Mesenchymal stem cell (in vitro differentiated cells and primary cell): ENCODE data around the gene JPH4.
"Not testable (repeated sequence)": the region's sequence is repeated elsewhere in the genome, so short reads cannot be mapped to it uniquely, and the experiment has no call there.

Experiments used
- DNase-seq: peaks from one replicate; pipeline ENCODE4 v3.0.0-alpha.2; 2013
- H2AFZ ChIP-seq: one replicate; pipeline ENCODE4 v1.6.1; 2013; ENCODE audit warnings: low read depth, mild to moderate bottlenecking, control low read depth, inconsistent platforms, low read length, moderate library complexity
- H2AK5ac ChIP-seq: 2 replicates; pipeline ENCODE4 v1.6.1; 2013; ENCODE audit warnings: low read length, moderate library complexity, mild to moderate bottlenecking, inconsistent platforms; ENCODE audit not compliant: severe bottlenecking
- H2BK120ac ChIP-seq: one replicate; pipeline ENCODE4 v1.6.1; 2013; ENCODE audit warnings: low read depth, mild to moderate bottlenecking, inconsistent platforms, low read length, moderate library complexity
- H2BK12ac ChIP-seq, 2 experiments: one replicate each; pipeline ENCODE4 v1.6.1; 2013; ENCODE audit warnings: inconsistent platforms in 2 of 2, low read length in 2 of 2, mild to moderate bottlenecking in 2 of 2, moderate library complexity in 2 of 2, control low read depth in 1 of 2
- H2BK15ac ChIP-seq: one replicate; pipeline ENCODE4 v1.6.1; 2013; ENCODE audit warnings: mild to moderate bottlenecking, low read depth, inconsistent platforms; ENCODE audit not compliant: poor library complexity, severe bottlenecking
- H2BK5ac ChIP-seq: 2 replicates; pipeline ENCODE4 v1.6.1; 2013; ENCODE audit warnings: low read depth, mild to moderate bottlenecking, low read length, control low read depth, inconsistent platforms; ENCODE audit not compliant: poor library complexity, severe bottlenecking
- H3K14ac ChIP-seq, 2 experiments: one replicate each; pipeline ENCODE4 v1.6.1; 2013; ENCODE audit warnings: inconsistent platforms in 2 of 2, low read length in 2 of 2, control low read depth in 1 of 2, mild to moderate bottlenecking in 1 of 2, moderate library complexity in 1 of 2
- H3K18ac ChIP-seq, 2 experiments: one replicate each; pipeline ENCODE4 v1.6.1; 2013; ENCODE audit warnings: inconsistent platforms in 2 of 2, low read length in 2 of 2, control low read depth in 1 of 2, low read depth in 1 of 2, mild to moderate bottlenecking in 1 of 2
- H3K23ac ChIP-seq, 2 experiments: one replicate each; pipeline ENCODE4 v1.6.1; 2013; ENCODE audit warnings: inconsistent platforms in 2 of 2, low read length in 2 of 2, mild to moderate bottlenecking in 2 of 2, moderate library complexity in 2 of 2, control low read depth in 1 of 2
- H3K27ac ChIP-seq: 2 replicates; pipeline ENCODE4 v1.5.1; 2013; ENCODE audit warnings: mild to moderate bottlenecking, moderate library complexity, low read length, control low read depth, inconsistent platforms; ENCODE audit not compliant: poor library complexity, severe bottlenecking
- H3K27me3 ChIP-seq, 2 experiments: 2 replicates each; pipeline versions ENCODE4 v1.6.1 to v1.7.0; 2013; ENCODE audit warnings: low read length in 2 of 2, mild to moderate bottlenecking in 2 of 2, moderate library complexity in 2 of 2, control low read depth in 1 of 2, inconsistent platforms in 1 of 2; ENCODE audit not compliant: control insufficient read depth in 1 of 2, insufficient read depth in 1 of 2
- H3K36me3 ChIP-seq, 2 experiments: 2 replicates each; pipeline versions ENCODE4 v1.6.1 to v1.7.0; 2013; ENCODE audit warnings: low read length in 2 of 2, control low read depth in 1 of 2, inconsistent platforms in 1 of 2, low read depth in 1 of 2, mild to moderate bottlenecking in 1 of 2; ENCODE audit not compliant: insufficient read depth in 2 of 2, control insufficient read depth in 1 of 2
- H3K4ac ChIP-seq, 2 experiments: one replicate each; pipeline ENCODE4 v1.6.1; 2013; ENCODE audit warnings: inconsistent platforms in 2 of 2, low read length in 2 of 2, mild to moderate bottlenecking in 2 of 2, moderate library complexity in 2 of 2, control low read depth in 1 of 2, low read depth in 1 of 2
- H3K4me1 ChIP-seq: 2 replicates; pipeline ENCODE4 v1.6.1; 2013; ENCODE audit warnings: low read depth, low read length, control low read depth; ENCODE audit not compliant: control insufficient read depth, insufficient read depth
- H3K4me2 ChIP-seq: 2 replicates; pipeline ENCODE4 v1.6.1; 2013; ENCODE audit warnings: low read length, mild to moderate bottlenecking, inconsistent platforms; ENCODE audit not compliant: poor library complexity, severe bottlenecking
- H3K4me3 ChIP-seq, 2 experiments: 2 replicates each; pipeline versions ENCODE4 v1.5.1 to v1.7.0; 2013; ENCODE audit warnings: low read length in 2 of 2, mild to moderate bottlenecking in 2 of 2, control low read depth in 1 of 2, low read depth in 1 of 2; ENCODE audit not compliant: insufficient read depth in 1 of 2
- H3K79me1 ChIP-seq: replicated peaks from 2 replicates; pipeline ENCODE4 v1.6.1; 2013; ENCODE audit warnings: mild to moderate bottlenecking, control low read depth, low read length, inconsistent platforms; ENCODE audit not compliant: poor library complexity, severe bottlenecking
- H3K9ac ChIP-seq: 2 replicates; pipeline ENCODE4 v1.7.0; 2013; ENCODE audit warnings: mild to moderate bottlenecking, low read length, moderate library complexity
- H3K9me3 ChIP-seq: 2 replicates; pipeline ENCODE4 v1.7.0; 2013; ENCODE audit warnings: mild to moderate bottlenecking, low read length; ENCODE audit not compliant: control insufficient read depth
- H4K8ac ChIP-seq: one replicate; pipeline ENCODE4 v1.6.1; 2013; ENCODE audit warnings: inconsistent platforms, mild to moderate bottlenecking, low read length, moderate library complexity
- H4K91ac ChIP-seq: one replicate; pipeline ENCODE4 v1.6.1; 2013; ENCODE audit warnings: mild to moderate bottlenecking, low read length, inconsistent platforms
- WGBS: methylation state at CpG from one replicate; pipeline ENCODE4 v1.1.7; 2013; ENCODE audit warnings: mixed read lengths; 5-methylcytosine and 5-hydroxymethylcytosine counted together

JPH4 gene

GRCh38 chr14:23600806-23601205 lies 22.2 kb upstream of the JPH4 start:
- no peak overlapping the region for H3K18ac ChIP-seq
- no peaks in the 10 kb centered on the region for H3K36me3 ChIP-seq
- H3K9ac ChIP-seq, result no peak overlapping the region
- H3K79me1 ChIP-seq, result no peaks in the 10 kb centered on the region
- no peak overlapping the region for H3K14ac ChIP-seq
- no peak overlapping the region for H2BK12ac ChIP-seq
- no peak overlapping the region for H2AFZ ChIP-seq
- no peak overlapping the region for H2BK15ac ChIP-seq
- no peak overlapping the region for H3K4me2 ChIP-seq
- H3K27me3 ChIP-seq, result peaks cover 9 to 13% of the 10 kb centered on the region in 2 experiments
- H3K4me1 ChIP-seq, result no peaks in the 10 kb centered on the region
- H2BK5ac ChIP-seq, result no peak overlapping the region
- 88% methylated on average over 1 of the region's 1 CpG for WGBS
- no peak overlapping the region for H3K27ac ChIP-seq
- peaks cover 3% of the 10 kb centered on the region for H3K9me3 ChIP-seq
- no peak overlapping the region for H4K8ac ChIP-seq
- no peak overlapping the region for H2BK120ac ChIP-seq
- no peak overlapping the region for H3K23ac ChIP-seq
- no peak overlapping the region for H4K91ac ChIP-seq
- no peak for DNase-seq
- H3K4ac ChIP-seq, result no peak overlapping the region
- H2AK5ac ChIP-seq, result no peak overlapping the region
- H3K4me3 ChIP-seq, result no peak overlapping the region

DNA sequence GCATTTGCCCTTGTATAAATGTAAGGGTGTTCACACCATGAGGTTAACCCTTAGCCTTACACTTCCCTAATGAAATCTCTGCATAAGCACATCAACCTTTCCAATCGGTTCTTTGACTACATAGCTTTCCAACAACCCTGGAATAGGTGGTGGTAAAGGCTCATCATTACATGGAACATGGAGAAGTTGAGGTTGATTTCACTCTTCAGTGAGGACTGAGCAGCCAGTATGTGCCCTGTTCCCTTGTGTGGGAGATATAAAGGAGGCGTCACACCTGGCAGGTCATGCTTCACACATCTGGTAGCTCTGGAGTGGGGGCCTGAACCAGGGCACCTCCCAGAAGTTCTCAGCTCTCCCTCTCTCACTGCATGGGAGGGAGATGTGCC lies 21.7 kb upstream of the JPH4 start:
- no peak overlapping the region for H3K9ac ChIP-seq
- no peak for DNase-seq
- H2BK12ac ChIP-seq, result no peak overlapping the region
- H3K79me1 ChIP-seq, result no peaks in the 10 kb centered on the region
- no peak overlapping the region for H3K18ac ChIP-seq
- H2BK120ac ChIP-seq, result no peak overlapping the region
- H3K4me1 ChIP-seq, result no peaks in the 10 kb centered on the region
- H2AK5ac ChIP-seq, result no peak overlapping the region
- no peak overlapping the region for H2BK15ac ChIP-seq
- WGBS, result 82% methylated on average over 1 of the region's 2 CpGs
- no peak overlapping the region for H3K4me3 ChIP-seq
- peaks cover 9 to 13% of the 10 kb centered on the region in 2 experiments for H3K27me3 ChIP-seq
- H2AFZ ChIP-seq, result no peak overlapping the region
- no peak overlapping the region for H3K23ac ChIP-seq
- no peaks in the 10 kb centered on the region for H3K36me3 ChIP-seq
- H3K27ac ChIP-seq, result no peak overlapping the region
- peaks cover 3% of the 10 kb centered on the region for H3K9me3 ChIP-seq
- H2BK5ac ChIP-seq, result no peak overlapping the region
- no peak overlapping the region for H3K4ac ChIP-seq
- no peak overlapping the region for H3K14ac ChIP-seq
- H4K8ac ChIP-seq, result no peak overlapping the region
- no peak overlapping the region for H3K4me2 ChIP-seq
- no peak overlapping the region for H4K91ac ChIP-seq

- WGBS, result 71% methylated on average over 2 of the region's 3 CpGs
- H3K9ac ChIP-seq, result not testable (repeated sequence)
These were observed 15.6 kb upstream of the JPH4 start for GRCh38 chr14:23594191-23594590.

GRCh38 chr14:23590198-23590597 lies 11.6 kb upstream of the JPH4 start:
- no peak overlapping the region for H3K14ac ChIP-seq
- H4K8ac ChIP-seq, result no peak overlapping the region
- no peaks in the 10 kb centered on the region for H3K4me1 ChIP-seq
- H3K9me3 ChIP-seq, result no peaks in the 10 kb centered on the region
- H2AFZ ChIP-seq, result no peak overlapping the region
- no peak overlapping the region for H3K4me3 ChIP-seq
- no peak overlapping the region for H4K91ac ChIP-seq
- no peak overlapping the region for H3K18ac ChIP-seq
- H3K4me2 ChIP-seq, result no peak overlapping the region
- H3K27me3 ChIP-seq, result peaks cover 5 to 19% of the 10 kb centered on the region in 2 experiments
- H2AK5ac ChIP-seq, result no peak overlapping the region
- no peaks in the 10 kb centered on the region for H3K79me1 ChIP-seq
- no peak overlapping the region for H3K4ac ChIP-seq
- no peak for DNase-seq
- 60% methylated on average over 1 of the region's 4 CpGs for WGBS
- no peak overlapping the region for H2BK15ac ChIP-seq
- no peaks in the 10 kb centered on the region for H3K36me3 ChIP-seq
- H3K9ac ChIP-seq, result no peak overlapping the region
- H3K27ac ChIP-seq, result no peak overlapping the region
- H2BK12ac ChIP-seq, result no peak overlapping the region
- no peak overlapping the region for H2BK5ac ChIP-seq
- H2BK120ac ChIP-seq, result no peak overlapping the region
- no peak overlapping the region for H3K23ac ChIP-seq

More at GRCh38 chr14:23594191-23594590, 15.6 kb upstream of the JPH4 start:
- not testable (repeated sequence) for H3K4ac ChIP-seq, DNase-seq, H3K18ac ChIP-seq, H3K4me1 ChIP-seq, H2AFZ ChIP-seq, H3K79me1 ChIP-seq, H3K4me2 ChIP-seq, H3K27ac ChIP-seq, H3K9me3 ChIP-seq, H2BK12ac ChIP-seq, H3K4me3 ChIP-seq, H4K8ac ChIP-seq, H2BK120ac ChIP-seq, H2AK5ac ChIP-seq, H3K23ac ChIP-seq, H2BK15ac ChIP-seq, H2BK5ac ChIP-seq, H3K36me3 ChIP-seq, H3K14ac ChIP-seq, H4K91ac ChIP-seq
- peaks cover 5 to 19% of the 10 kb centered on the region in 2 experiments for H3K27me3 ChIP-seq
